ENCODE results near the gene PNLIPRP1.

GRCh38 chr10:116621476-116621875 lies 30.7 kb downstream of the PNLIPRP1 start:
- no peak for TF ChIP-seq CTCF (IDR thresholded peaks at IDR 0.05; ENCODE audit: poor library complexity)
- TF ChIP-seq EZH2 (IDR thresholded peaks at IDR 0.05; ENCODE audit: borderline replicate concordance): no peak

All from hepatocyte (in vitro differentiated cells).